ENCODE measurements around the gene NXNL1. TPM values are rescaled to one million over a fixed set of nuclear protein-coding genes. Genes with fewer than 3 reads are reported as not detected.

The NXNL1 gene
- total RNA-seq, 4 donors from 2014 or later, result 0.44 TPM; not detected in 3

DNA sequence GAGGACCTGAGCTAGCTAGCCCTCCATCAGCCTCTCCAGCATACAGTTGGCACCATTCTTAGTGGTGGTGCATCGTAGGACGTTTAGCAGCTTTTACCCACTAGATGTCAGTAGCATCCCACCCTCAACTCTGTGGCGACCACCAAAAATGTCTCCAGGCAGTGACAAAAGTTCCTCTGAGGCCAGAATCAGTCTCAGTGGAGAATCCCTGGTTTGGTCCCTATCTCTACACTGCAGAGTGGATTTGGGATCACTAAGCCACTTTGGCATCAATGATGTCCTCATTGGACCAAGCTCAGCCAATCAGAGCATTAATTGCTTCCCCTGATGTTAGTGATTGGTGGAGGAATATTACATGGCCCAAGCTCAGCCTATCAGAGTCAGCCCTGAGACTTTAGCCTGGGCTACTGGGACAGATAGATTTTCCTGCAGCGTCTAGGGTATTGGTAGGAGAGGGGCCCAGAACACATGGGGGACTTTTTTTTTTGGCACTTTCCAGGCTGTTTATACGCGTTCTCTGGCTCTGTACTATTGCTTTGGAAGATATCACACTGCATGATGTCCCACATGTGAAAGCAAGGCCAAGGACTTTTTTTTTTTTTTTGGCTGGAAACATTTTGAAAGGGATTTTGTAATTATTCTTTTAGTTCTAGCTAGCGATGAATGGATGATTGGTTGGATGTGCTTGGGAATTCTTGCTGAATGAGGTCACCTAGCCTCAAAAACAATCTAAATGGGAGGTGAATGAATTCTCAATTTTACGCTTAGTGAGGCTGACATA, 19.3 kb downstream of the NXNL1 start:
- Histone ChIP-seq H3K4me3 (no peak overlapping the region), H3K36me3 (peaks cover 0 to 3% (median 0%) of the 10 kb centered on the region in 3 donors), H3K4me1 (peaks cover 0 to 11% (median 0%) of the 10 kb centered on the region in 4 donors), H3K27ac (peak overlapping the region in 2 of 4 donors; percentile 14 to 34), H3K9me3 (peaks cover 0 to 4% (median 0%) of the 10 kb centered on the region in 4 donors), H3K27me3 (no peaks in the 10 kb centered on the region)
- TF ChIP-seq POLR2A (IDR thresholded peaks at IDR 0.05) (no peak), EP300 (IDR thresholded peaks at IDR 0.05) (no peak)
- TF ChIP-seq, protein P1, sequence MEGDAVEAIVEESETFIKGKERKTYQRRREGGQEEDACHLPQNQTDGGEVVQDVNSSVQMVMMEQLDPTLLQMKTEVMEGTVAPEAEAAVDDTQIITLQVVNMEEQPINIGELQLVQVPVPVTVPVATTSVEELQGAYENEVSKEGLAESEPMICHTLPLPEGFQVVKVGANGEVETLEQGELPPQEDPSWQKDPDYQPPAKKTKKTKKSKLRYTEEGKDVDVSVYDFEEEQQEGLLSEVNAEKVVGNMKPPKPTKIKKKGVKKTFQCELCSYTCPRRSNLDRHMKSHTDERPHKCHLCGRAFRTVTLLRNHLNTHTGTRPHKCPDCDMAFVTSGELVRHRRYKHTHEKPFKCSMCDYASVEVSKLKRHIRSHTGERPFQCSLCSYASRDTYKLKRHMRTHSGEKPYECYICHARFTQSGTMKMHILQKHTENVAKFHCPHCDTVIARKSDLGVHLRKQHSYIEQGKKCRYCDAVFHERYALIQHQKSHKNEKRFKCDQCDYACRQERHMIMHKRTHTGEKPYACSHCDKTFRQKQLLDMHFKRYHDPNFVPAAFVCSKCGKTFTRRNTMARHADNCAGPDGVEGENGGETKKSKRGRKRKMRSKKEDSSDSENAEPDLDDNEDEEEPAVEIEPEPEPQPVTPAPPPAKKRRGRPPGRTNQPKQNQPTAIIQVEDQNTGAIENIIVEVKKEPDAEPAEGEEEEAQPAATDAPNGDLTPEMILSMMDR (IDR thresholded peaks at IDR 0.05), result peak in 3 of 5 experiments; percentile 17 to 21 (median 17)
- DNase-seq (ENCODE audit: low spot score in 2 of 2), result no peak
- 41 to 49% methylated on average over 8 of the region's 8 CpGs for WGBS, 2 donors

DNA sequence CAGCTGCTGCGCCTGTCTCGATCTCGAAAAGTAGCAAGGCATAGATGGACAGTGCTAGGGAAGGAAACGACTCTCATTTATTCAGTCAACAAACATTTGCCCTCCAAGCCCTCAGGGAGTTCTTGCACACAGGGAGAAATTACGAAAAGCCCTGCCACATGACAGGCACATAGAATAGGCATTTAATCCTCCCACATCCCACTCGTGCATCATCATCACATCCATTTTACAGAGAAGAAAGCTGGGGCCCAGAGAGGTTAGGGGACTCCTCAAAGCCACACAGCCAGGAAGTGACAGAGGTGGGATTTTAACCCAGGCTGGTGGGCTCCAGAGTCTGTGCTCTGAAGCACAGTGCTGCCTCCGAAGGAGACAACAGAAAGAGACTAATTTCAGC, 23.9 kb downstream of the NXNL1 start:
- H3K27ac ChIP-seq, result no peak overlapping the region
- DNase-seq (ENCODE audit: low spot score in 2 of 2), result no peak
- TF ChIP-seq, protein P1 (IDR thresholded peaks at IDR 0.05), result no peak
- TF ChIP-seq POLR2A (IDR thresholded peaks at IDR 0.05) (no peak), EP300 (IDR thresholded peaks at IDR 0.05) (no peak)
- H3K36me3 ChIP-seq, result peaks cover 0 to 9% (median 0%) of the 10 kb centered on the region in 3 donors
- no peak overlapping the region for H3K4me3 ChIP-seq
- H3K9me3 ChIP-seq, result peaks cover 0 to 4% (median 0%) of the 10 kb centered on the region in 4 donors
- 77 to 81% methylated on average over 7 of the region's 7 CpGs for WGBS, 2 donors
- no peaks in the 10 kb centered on the region for H3K27me3 ChIP-seq
- H3K4me1 ChIP-seq, result peaks cover 0 to 7% (median 0%) of the 10 kb centered on the region in 4 donors

DNA sequence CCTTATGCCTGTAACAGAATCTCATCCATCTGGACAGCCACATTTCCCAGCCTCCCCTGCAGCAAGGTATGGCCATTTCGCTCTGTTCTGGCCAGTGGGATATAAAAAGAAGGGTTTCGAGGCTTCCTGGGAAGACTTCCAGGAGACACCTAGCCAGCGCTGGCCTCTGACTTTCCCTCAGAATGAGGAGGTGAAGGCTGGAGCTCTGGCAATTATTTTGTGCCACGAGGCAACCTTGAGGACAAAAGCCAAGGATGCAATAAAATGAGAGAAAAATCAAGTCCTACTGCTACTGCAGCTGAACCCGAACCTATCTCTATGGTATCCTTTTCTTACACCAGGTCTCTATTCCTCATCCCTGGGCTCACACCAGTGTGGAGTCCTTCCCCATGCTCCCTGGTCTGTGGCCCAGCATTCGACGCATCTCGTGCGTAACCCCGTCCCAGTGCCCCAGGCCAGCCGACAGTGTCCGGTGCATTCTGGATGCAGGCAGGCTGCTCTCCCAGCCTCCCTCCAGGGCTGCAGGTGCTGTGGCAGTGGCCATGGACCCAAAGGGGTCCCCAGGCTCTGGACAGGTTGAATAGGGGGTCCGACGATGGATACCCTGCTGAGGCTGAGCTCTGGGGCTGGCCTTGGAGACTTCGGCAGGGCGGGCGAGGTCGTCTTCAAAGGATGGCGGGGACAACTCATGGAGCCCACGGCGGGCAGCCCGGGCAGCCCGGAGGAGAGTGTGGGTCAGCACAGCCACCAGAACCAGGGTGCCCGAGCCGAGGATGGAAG, 24.4 kb downstream of the NXNL1 start:
- Histone ChIP-seq H3K27me3 (no peaks in the 10 kb centered on the region), H3K9me3 (peaks cover 0 to 2% (median 0%) of the 10 kb centered on the region in 4 donors), H3K27ac (no peak overlapping the region), H3K36me3 (peaks cover 0 to 9% (median 0%) of the 10 kb centered on the region in 3 donors), H3K4me3 (no peak overlapping the region), H3K4me1 (peaks cover 0 to 1% (median 0%) of the 10 kb centered on the region in 4 donors)
- no peak for TF ChIP-seq POLR2A (IDR thresholded peaks at IDR 0.05)
- TF ChIP-seq, protein P1 (IDR thresholded peaks at IDR 0.05), result no peak
- TF ChIP-seq EP300 (IDR thresholded peaks at IDR 0.05), result no peak
- no peak for DNase-seq (ENCODE audit: low spot score in 2 of 2)
- WGBS, 2 donors, result 95 to 98% methylated on average over 25 of the region's 25 CpGs

DNA sequence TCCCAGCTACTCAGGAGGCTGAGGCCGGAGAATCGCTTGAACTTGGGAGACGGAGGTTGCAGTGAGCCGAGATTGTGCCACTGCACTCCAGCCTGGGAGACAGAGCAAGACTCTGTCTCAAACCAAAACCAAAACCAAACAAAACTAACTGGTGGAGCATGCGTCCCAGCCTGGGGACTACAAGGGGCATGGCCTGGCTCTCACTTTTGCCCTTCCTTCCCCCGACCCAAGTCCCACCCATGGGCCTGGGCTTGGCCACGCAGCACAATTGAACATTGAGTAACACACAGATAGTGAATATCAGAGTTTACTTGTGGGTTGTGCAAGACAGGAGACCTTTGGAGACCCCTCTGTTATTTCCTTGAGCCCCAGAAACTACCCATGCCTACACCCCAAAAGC, 25.5 kb downstream of the NXNL1 start:
- Histone ChIP-seq H3K4me1 (no peaks in the 10 kb centered on the region), H3K27ac (no peak overlapping the region), H3K27me3 (no peaks in the 10 kb centered on the region), H3K36me3 (peaks cover 0 to 9% (median 0%) of the 10 kb centered on the region in 3 donors), H3K4me3 (no peak overlapping the region), H3K9me3 (no peaks in the 10 kb centered on the region)
- 62 to 71% methylated on average over 7 of the region's 7 CpGs for WGBS, 2 donors
- DNase-seq (ENCODE audit: low spot score in 2 of 2), result no peak
- TF ChIP-seq, protein P1 (IDR thresholded peaks at IDR 0.05), result no peak
- no peak for TF ChIP-seq POLR2A (IDR thresholded peaks at IDR 0.05)
- TF ChIP-seq EP300 (IDR thresholded peaks at IDR 0.05), result no peak
